IPS-11a (cell line): ENCODE measurements around the gene PIK3IP1.
"Not testable (repeated sequence)": the region's sequence is repeated elsewhere in the genome, so short reads cannot be mapped to it uniquely, and the experiment has no call there.

Experiments
- H3K4me3 ChIP-seq: one replicate; pipeline ENCODE4 v1.5.1; 2013; ENCODE audit warnings: low read depth, low read length, control low read depth

PIK3IP1 gene

DNA sequence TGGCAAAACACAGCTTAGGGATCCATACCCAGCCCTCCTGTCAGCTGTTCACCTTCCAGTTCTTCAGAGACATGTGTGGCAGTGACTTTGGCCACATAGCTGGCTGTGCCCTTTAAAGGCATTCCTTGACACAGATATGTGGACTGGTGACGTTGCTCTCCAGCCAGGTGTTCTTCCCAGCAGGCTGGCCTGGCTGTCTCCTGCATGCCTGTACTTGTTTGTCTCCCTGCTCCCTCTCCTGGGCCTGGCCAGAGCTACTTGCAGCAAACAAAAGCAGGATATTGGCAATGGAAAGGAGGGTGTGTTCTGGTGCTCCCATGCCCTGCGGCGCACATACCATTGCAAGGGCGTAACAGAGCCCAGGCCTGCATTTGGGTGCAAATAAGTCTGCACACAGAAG is 38.3 kb downstream of the PIK3IP1 start:
- H3K4me3 ChIP-seq, result no peak overlapping the region

DNA sequence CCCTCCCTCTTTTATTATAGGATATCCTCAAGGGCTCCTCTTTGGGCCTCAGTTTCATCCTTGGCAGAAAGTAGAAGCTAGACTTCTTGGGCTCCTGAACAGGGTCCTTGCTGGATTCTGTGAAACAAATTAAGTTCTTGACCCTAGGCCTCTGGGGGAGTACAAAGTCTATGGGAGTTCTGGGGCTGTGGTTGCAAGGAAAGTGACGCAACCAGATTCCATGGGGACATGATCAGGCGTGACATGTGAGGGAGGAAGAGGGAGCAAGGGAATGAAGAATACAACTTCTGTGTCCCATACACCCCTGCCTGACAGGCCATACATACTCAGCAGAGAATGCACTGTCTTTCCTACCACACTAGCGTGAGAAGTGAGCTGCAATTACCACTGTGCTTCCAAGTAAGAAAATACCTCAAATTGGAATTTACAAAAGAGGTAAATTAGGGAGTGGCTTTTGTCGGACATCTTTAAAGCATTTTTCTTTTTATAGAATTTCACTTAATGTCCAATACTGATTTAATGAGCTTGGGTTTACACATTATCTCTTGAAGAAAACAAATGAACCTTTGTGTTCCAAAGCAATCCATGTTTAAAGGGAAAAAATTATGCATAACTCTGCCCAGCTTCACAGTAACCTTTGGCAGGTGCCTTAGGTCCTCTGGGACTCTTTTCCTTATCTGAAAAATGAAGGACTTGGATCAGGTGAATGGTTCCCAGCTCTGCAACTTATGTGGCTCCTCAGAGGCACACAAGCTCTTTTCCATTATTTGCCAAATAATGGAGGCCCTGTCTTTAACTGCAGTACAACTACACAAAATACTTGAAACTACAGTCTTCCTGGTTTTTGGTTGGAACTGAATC is 41.3 kb downstream of the PIK3IP1 start:
- no peak overlapping the region for H3K4me3 ChIP-seq

DNA sequence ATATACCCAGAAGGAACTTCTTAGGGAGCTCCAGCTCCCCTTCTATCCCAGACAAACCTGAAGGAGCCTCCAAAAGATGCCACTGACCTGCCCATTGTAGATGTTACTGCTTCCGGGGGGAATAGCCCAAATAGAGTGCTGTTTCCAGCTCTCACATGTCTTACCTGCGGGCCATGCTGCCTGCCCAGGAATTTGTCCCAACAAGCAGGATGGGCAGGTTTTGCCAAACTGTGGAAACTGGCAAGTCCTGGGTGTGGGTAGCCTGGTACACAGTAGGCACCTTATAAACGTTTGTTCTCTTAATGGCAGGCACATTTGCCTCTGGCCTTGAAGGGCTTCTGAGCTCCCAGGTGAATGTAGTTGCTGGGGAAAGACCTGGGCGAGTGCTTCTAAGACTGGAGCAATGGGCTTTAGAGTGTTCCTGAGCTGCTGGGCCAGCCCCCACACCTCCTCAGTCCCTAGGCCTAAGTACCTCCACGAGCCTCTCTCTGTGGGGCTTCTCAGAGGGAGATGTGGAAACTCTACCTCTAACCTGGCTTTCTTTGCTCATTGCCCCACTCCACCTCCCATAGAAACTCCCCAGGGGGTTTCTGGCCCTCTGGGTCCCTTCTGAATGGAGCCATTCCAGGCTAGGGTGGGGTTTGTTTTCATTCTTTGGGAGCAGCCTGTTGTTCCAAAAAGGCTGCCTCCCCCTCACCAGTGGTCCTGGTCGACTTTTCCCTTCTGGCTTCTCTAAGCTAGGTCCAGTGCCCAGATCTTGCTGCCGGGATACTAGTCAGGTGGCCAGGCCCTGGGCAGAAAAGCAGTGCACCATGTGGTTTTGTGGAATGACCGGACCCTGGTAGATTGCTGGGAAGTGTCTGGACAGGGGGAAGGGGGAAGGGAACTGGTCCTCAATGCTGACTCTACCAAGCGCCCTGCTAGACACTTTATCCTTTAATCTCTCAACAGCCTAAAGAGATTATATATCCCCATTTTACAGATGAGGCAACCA is 43.0 kb downstream of the PIK3IP1 start:
- H3K4me3 ChIP-seq, result no peak overlapping the region

DNA sequence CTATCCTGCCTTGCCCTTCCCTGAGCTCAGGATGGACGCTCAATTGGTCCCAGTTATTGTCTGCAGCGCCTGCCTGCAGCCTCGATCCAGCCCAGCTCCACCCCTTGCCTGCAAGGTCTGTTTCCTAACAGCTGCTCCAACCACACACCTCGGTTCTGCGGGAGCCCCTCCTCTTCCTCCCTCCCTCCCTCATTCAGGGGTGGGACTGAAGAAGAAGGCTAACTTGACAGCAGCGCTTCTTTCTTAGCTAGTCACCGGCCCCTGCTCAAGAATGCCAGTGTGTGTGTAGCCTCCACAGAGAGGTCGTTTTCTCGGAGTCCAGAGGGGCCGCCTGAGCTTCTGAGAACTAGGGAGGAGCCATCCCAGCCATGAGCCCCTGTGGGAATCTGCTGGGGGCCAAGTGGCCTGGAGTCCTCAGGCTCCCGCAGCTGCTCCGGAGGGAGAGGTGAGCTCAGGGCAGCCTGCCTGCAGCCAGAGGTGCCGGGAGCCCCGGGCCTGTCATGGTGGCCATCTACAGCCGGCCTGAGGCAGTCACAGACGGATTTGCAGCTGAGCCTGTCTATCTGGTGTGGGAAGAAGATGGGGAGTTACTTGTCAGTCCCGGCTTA is 44.0 kb downstream of the PIK3IP1 start:
- H3K4me3 ChIP-seq, result no peak overlapping the region

DNA sequence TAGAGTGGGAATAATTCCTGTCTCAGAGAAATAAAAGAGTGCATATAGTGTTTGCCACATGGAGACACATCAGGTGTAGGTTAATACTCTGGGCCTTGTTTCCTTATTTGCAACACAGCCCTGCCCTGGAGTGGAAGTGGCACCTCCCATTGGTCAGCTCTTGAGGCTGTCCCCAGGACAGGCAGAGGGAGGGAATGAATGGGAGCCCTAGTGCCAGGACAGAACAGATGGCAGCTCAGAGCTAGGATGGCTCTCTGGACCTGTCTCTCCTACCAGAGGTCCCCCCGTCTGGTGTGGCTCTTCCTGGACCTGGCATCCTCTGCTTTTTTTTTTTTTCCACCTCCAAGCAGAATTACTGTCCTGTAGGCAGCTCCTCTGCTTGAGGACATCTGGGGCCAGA is 44.6 kb downstream of the PIK3IP1 start:
- no peak overlapping the region for H3K4me3 ChIP-seq

DNA sequence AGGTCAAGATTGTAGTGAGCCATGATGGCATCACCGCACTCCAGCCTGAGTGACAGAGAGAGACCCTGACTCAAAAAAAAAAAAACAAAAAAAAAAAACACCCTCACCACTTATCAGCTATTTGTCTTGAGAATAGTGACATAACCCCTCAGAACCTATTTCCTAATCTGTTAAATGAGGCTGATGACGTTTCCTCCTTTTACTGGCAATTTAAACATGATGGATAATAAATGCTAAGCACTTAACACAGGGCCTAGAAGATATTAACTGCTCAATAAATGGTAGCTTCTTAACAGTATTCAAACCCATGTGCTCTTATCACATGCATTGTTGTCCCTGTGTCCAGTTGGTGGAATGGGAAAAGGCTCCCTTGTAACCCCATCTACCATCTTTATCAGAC is 45.6 kb downstream of the PIK3IP1 start:
- no peak overlapping the region for H3K4me3 ChIP-seq

DNA sequence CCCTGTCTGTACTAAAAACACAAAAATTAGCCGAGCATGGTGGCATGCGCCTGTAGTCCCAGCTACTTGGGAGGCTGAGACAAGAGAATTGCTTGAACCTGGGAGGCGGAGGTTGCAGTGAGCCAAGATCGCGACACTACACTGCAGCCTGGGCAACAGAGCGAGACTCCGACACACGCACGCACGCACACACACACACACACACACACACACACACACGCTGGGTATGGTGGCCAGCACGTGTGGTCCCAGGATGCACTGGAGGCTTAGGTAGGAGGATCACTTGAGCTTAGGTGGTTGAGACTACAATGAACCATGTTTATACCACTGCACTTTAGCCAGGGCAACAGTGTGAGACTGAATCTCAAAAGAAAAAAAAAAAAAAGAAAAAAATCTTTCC is 46.3 kb downstream of the PIK3IP1 start:
- not testable (repeated sequence) for H3K4me3 ChIP-seq

DNA sequence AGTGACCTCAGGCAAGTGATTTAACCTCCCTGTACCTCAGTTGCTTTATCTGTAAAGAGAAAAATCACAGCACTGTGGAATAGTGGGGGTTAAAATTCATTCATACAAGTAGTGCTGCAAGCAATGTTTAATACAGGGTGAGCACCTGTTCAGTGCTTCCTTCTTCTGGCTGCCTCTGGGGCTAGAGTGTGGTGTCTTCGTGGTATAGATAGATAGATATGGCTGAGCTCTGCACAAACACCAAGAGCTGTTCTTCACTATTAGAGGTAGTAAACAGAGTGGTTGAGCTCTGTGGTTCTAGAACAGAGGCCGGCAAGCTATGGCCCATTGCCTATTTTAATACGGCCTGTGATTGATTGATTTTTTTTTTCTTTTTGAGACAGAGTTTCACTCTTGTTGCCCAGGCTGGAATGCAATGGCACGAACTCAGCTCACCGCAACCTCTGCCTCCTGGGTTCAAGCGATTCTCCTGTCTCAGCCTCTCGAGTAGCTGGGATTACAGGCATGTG is 47.3 kb downstream of the PIK3IP1 start:
- H3K4me3 ChIP-seq, result no peak overlapping the region

DNA sequence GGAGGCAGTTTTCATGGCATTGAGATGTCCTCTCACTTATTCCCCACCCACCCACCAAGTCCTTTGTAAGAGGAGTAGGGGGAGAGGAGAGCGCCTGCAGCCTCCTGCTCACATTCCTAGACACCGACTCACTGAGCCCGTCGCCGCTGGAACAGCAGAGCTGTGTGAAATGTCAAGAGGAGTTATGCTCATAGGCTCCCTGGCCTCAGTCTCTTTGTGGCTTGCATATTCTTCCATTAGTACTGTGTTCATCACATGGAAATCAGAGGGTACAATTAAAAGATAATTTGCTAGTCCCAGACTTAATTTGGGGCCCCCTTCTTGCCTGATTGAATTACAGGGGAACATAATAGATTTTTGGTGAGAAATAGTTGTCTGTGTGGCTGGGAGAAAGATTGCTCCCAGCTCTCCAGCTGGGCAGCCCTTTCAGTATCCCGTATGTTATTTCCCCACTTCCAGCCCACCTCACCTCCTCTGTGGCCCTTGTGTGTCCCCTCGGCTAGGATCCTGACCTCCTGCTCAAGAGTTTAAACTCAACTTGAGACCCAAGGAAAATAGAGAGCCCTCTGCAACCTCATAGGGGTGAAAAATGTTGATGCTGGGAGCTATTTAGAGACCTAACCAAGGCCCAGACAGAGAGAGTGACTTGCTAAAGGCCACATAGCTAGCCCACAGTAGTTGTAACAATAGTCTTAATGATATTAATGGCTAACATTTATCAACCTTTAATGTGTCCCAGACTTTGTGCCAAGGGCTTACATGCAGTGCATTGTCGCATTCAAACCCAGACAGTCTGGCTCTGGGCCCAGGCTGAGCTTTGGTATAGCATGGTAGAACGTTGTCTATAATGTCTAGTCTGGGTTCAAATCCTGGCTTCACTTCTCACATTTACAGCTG is 48.0 kb downstream of the PIK3IP1 start:
- no peak overlapping the region for H3K4me3 ChIP-seq

DNA sequence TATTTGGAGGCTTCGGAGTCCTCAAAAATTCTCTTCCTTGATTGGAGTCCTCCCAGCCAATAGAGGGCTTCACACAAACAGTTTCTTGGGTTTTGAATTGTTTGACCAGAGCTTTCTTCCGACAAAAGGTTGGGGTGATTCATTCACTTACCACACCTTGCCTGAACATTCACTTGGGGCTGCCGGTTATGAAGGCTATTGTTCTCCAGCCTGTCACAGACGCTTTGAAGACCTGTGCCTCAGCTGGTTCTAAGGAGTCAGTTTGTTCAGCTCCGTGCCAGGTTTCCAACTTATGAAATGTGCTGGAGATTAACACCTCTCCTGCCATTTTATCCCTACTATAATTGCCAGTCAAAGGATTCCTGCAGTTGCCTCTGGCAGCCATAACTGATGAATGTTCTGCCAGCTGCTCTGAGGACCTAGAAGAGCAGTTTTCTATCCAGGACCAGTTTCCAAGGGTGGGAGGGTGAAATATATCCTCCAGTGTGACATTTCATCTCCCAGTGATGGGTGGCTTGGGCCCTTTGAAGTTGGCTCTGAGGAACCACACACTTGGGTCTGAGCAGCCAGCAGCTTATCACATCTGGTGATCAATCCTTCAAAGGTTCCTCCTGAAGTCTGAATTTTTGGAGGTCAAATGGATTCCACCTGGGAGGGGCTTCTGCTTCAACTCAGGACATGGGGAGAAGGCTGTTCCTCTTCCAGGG is 48.8 kb downstream of the PIK3IP1 start:
- H3K4me3 ChIP-seq, result no peak overlapping the region

DNA sequence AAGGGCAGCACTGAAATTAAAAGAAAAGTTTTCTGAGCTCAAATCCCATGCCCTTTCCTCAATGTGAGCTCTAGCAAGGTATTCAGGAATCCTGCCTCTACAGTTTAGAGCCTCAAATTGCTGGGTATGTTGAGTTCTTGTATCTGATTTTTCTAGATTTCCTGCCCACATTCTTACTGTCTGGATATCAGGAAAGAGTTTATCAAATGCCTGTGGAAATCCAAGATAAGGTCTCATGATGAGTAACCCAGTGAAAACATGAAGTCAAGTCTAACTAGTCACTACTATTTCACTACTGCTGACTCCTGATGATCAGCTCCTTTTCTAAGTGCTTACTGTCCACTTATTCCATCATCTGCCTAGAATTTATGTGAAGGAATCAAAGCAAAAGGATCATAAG is 50.4 kb downstream of the PIK3IP1 start:
- H3K4me3 ChIP-seq, result no peak overlapping the region

DNA sequence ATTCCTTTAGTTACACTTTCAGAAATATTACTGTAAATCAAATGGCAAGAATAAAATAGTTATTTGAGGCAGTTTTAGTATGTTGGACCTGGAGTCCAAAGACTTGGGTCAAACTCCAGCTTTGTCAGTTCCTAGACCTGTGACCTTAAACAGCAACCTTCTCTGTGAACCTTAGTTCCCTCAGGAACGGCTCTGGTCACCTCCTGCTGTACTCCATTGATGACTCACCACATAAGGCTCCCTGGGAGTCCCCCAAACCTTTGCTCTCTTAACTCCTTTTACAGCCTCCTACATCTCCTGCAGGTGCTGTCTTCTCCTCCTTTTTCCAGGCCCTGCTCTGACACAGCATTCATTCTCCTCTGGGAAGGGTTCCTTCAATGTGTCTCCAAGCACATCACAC is 51.1 kb downstream of the PIK3IP1 start:
- H3K4me3 ChIP-seq, result no peak overlapping the region

DNA sequence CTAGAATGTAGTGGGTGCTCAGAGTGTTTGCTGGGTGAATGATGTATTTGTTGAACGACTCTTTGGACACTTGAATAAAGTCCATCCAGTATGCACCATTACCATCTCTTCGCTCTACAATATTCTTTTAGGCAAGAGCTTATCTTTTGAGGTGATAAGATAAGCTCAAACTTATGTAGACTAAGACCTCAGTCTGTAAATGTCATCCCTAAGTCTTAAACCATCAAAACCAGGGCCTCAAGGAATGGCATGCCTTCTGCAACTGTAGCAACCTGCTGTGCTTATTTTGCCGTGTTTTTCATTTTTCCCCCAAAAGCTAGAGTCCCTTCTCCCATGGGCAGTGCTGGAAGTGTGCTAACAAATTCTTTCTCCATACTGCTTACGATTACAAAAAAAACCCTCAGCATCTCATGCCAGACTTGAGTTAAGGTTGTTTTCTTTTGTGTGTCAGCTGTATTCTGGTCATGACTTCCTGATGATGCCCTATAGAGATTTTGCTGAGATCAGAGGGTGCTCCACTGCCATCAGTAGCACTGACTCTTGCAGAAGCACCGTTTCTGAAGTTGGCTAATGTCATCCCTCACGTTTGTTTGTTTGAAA is 52.4 kb downstream of the PIK3IP1 start:
- H3K4me3 ChIP-seq, result no peak overlapping the region

DNA sequence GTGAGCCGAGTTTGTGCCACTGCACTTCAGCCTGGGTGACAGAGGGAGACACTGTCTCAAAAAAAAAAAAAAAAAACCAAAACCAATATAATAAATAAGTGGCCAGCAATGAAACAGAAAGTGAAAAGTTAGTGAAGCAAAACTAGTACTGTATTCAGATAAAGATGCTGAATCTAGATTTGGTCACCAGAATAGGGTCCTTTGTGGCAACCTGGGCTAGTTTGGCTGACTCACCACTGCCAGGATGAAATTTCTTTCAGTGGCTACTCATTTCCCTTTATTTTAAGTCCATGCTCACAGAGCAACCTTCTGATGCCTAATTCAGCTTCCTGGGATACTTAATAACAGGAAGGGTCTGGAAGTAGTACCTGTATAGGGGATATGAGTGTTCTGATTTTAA is 54.2 kb downstream of the PIK3IP1 start:
- no peak overlapping the region for H3K4me3 ChIP-seq

DNA sequence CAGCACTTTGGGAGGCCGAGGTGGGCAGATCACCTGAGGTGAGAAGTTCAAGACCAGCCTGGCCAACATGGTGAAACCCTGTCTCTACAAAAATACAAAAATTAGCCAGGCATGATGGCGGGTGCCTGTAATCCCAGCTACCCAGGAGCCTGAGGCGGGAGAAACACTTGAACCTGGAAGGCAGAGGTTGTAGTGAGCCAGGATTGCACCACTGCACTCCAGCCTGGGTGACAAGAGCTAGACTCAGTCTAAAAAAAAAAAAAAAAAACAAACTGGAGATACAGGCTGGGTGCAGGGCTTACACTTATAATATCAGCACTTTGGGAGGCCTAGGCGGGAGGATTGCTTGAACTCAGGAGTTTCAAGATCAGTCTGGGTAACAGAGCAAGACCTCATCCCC is 56.2 kb downstream of the PIK3IP1 start:
- H3K4me3 ChIP-seq, result not testable (repeated sequence)

DNA sequence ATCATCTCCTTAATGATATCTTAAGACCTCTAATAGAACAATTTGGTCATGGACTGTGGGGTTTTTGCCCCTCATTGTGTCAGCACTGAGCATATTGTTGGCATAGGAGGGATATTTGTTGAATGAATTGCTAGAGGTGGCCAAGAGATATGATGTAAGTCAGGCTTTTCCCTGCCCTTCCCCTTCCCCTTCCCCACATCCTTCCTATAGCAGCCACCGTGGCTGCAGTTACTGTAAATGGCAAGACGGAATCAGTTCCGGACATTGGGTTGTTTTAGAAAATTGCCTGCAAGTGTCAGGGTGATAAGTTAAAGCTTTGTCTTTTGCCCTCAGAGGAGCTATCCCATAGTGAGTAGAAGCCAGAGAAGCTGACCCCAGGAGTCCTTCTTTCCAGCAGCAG is 57.2 kb downstream of the PIK3IP1 start:
- no peak overlapping the region for H3K4me3 ChIP-seq

DNA sequence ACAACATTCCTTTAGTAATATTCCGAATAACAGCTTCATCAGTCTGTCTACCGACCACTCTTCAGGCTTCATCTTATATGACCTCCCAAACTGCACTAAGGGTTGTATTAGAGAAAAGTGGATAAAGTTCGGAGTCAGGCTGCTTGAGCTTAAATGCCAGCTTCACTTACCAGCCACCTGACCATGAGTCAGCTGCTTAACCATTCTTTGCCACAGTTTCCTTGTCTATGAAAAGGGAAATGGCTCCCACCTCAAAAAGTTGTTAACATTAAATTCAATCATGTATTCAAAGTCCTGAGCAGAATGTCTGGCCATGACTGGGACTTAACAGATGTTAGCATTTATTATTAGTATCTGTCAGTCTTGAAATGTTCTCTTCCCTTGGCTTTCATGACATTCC is 59.3 kb downstream of the PIK3IP1 start:
- H3K4me3 ChIP-seq, result no peak overlapping the region
